HepG2 (cell line): ENCODE results near the gene ZBTB20. TPM values are rescaled to one million over a fixed set of nuclear protein-coding genes. Genes with fewer than 3 reads are reported as not detected.

Experiments
- ATAC-seq: fragments of 200-7000 bp; cut with Tn5 transposase; 3 replicates; pipeline ENCODE4 v1.9.1; 2020; ENCODE audit warnings: mild to moderate bottlenecking, moderate library complexity
- BruUV-seq: library from RNA; stranded (reverse); fragments of 400-500 nt; replicated peaks from 2 replicates; lab custom pipeline; 2021; lab: Mats Ljungman, UMichigan
- CTCF ChIA-PET: fragments of 300-600 bp; formaldehyde crosslinking; extraction: SDS; loops from one replicate; lab custom pipeline; 2021; ENCODE audit warnings: low total read pairs, inconsistent platforms, low intra/inter-chr PET ratio; lab: Yijun Ruan, JAX
- POLR2A ChIA-PET: fragments of 350-600 bp; sonication (Branson Sonifier 250); formaldehyde crosslinking; loops from one replicate; lab custom pipeline; 2020; ENCODE audit warnings: antibody characterized with exemption, inconsistent platforms; lab: Yijun Ruan, JAX
- DNase-seq: peaks from one replicate; pipeline ENCODE4 v3.0.0-alpha.2; 2015; ENCODE audit warnings: low spot score
- FAIRE-seq: peaks from 3 replicates; lab custom pipeline; 2011; peaks lifted over from hg19 to GRCh38; lab: Jason Lieb, UNC
- H2AFZ ChIP-seq: one replicate; pipeline ENCODE4 v1.6.1; 2011; ENCODE audit warnings: low read length, inconsistent platforms
- H3K27ac ChIP-seq: fragments of 300-600 bp; 3 replicates; pipeline ENCODE4 v1.8.0; 2011; ENCODE audit warnings: mixed run types, mild to moderate bottlenecking, mixed read lengths, low read length, inconsistent platforms; ENCODE audit not compliant: insufficient read depth; ENCODE audit errors: extremely low read length
- H3K27me3 ChIP-seq, 2 experiments: fragments of 200-600 bp in 1 of 2; 2 replicates in 1 of 2; 3 replicates in 1 of 2; pipeline versions ENCODE4 v1.6.0 to v1.8.0; 2011; ENCODE audit warnings: low read length in 2 of 2, mild to moderate bottlenecking in 2 of 2, moderate library complexity in 2 of 2, inconsistent platforms in 1 of 2; ENCODE audit not compliant: insufficient read depth in 2 of 2, control insufficient read depth in 1 of 2
- H3K36me3 ChIP-seq, 2 experiments: fragments of 200-600 bp in 1 of 2; replicated peaks in 1 of 2; 2 replicates in 1 of 2; 3 replicates in 1 of 2; pipeline versions ENCODE4 v1.5.1 to v1.8.0; 2011; ENCODE audit warnings: low read length in 2 of 2, inconsistent platforms in 1 of 2; ENCODE audit not compliant: insufficient read depth in 2 of 2, control insufficient read depth in 1 of 2
- H3K4me1 ChIP-seq: 2 replicates; pipeline ENCODE4 v1.5.1; 2012; ENCODE audit warnings: low read length, inconsistent platforms; ENCODE audit not compliant: insufficient read depth
- H3K4me2 ChIP-seq: 2 replicates; pipeline ENCODE4 v1.6.0; 2011; ENCODE audit warnings: low read depth, low read length, inconsistent platforms
- H3K4me3 ChIP-seq, 3 experiments: fragments of 200-600 bp in 1 of 3; sonication (generic), shearing (Covaris generic) in 1 of 3; replicated peaks in 1 of 3; 2 replicates each; pipeline ENCODE4 v1.5.1; 2011 to 2016; ENCODE audit warnings: low read length in 3 of 3, inconsistent platforms in 2 of 3, low read depth in 2 of 3, mild to moderate bottlenecking in 2 of 3, control low read depth in 1 of 3, mixed read lengths in 1 of 3; ENCODE audit not compliant: insufficient read depth in 1 of 3
- H3K79me2 ChIP-seq: one replicate; pipeline ENCODE4 v1.6.1; 2011; ENCODE audit warnings: low read length, inconsistent platforms; ENCODE audit not compliant: insufficient read depth
- H3K9ac ChIP-seq: 2 replicates; pipeline ENCODE4 v1.6.0; 2011; ENCODE audit warnings: mild to moderate bottlenecking, low read depth, low read length, inconsistent platforms; ENCODE audit not compliant: insufficient read depth
- H3K9me3 ChIP-seq: 2 replicates; pipeline ENCODE4 v1.5.1; 2012; ENCODE audit warnings: mild to moderate bottlenecking, low read length
- H4K20me1 ChIP-seq: 2 replicates; pipeline ENCODE4 v1.6.0; 2011; ENCODE audit warnings: inconsistent platforms, mild to moderate bottlenecking, low read length, moderate library complexity; ENCODE audit not compliant: insufficient read depth
- ATRX ChIP-seq: sonication (generic); formaldehyde crosslinking; IDR thresholded peaks from 2 replicates; pipeline ENCODE4 v1.4.0; 2020; ENCODE audit warnings: missing genetic modification reagents, borderline replicate concordance
- EEA1 ChIP-seq: sonication (generic); formaldehyde crosslinking; IDR thresholded peaks from 2 replicates; pipeline ENCODE4 v1.5.1; 2020; ENCODE audit warnings: mild to moderate bottlenecking, missing genetic modification reagents, borderline replicate concordance
- NFYB ChIP-seq: sonication (generic); formaldehyde crosslinking; IDR thresholded peaks from 2 replicates; pipeline ENCODE4 v1.4.0; 2020; ENCODE audit warnings: missing genetic modification reagents
- NFYC ChIP-seq: IDR thresholded peaks from 2 replicates; pipeline ENCODE4 v1.6.1; 2016; ENCODE audit warnings: missing genetic modification reagents, missing compliant biosample characterization
- TRIM24 ChIP-seq: sonication (generic); formaldehyde crosslinking; IDR thresholded peaks from 2 replicates; pipeline ENCODE4 v1.8.0; 2022; ENCODE audit warnings: mild to moderate bottlenecking, missing genetic modification reagents
- ZNF580 ChIP-seq: IDR thresholded peaks from 2 replicates; pipeline ENCODE4 v1.6.1; 2016; ENCODE audit warnings: low read depth, borderline replicate concordance
- ZNF607 ChIP-seq: sonication (generic); formaldehyde crosslinking; IDR thresholded peaks from 2 replicates; pipeline ENCODE4 v1.5.1; 2020; ENCODE audit warnings: missing genetic modification reagents, mild to moderate bottlenecking, borderline replicate concordance
- ZNF740 ChIP-seq: sonication (generic); formaldehyde crosslinking; IDR thresholded peaks from 2 replicates; pipeline ENCODE4 v1.4.0; 2020; ENCODE audit warnings: missing genetic modification reagents
- WGBS: methylation state at CpG from one replicate; pipeline ENCODE4 v1.1.6; 2017; ENCODE audit warnings: low lambda C conversion rate; 5-methylcytosine and 5-hydroxymethylcytosine counted together
- in situ Hi-C: cut with HindIII; loops from 2 replicates; pipeline ENCODE4 v1.10.0; 2017; ENCODE audit warnings: low pct_unique_long_range_greater_than_20kb; ENCODE audit not compliant: extremely low pct_ligation_motif_present
- intact Hi-C: fragments of 100-400 bp; cut with micrococcal nuclease; formaldehyde crosslinking; loops from one replicate; pipeline ENCODE4 v1.10.0; 2022; ENCODE audit not compliant: unreplicated experiment
- polyA plus RNA-seq, 8 experiments: library from polyadenylated mRNA; depleted of rRNA in 3 of 8; stranded (reverse) in 7 of 8; unstranded in 1 of 8; fragments of >200 nt; fragmentation: Illumina TruSeq in 4 of 8; extraction: Trizol in 4 of 8; gene quantifications; 2 replicates each; pipeline versions ENCODE4 v1.2.1 to v1.2.3, GENCODE V29; 2011 to 2016; ENCODE audit warnings: low read depth in 4 of 8, missing spikeins in 1 of 8, mixed read lengths in 1 of 8; ENCODE audit not compliant: insufficient read depth in 1 of 8
- total RNA-seq, 5 experiments: library from RNA; depleted of rRNA; stranded (reverse); fragments of >200 nt; fragmentation: Illumina TruSeq; extraction: Trizol; gene quantifications; 2 replicates each; pipeline ENCODE4 v1.2.3, GENCODE V29; 2016; ENCODE audit warnings: low read depth in 1 of 5
- TF ChIP-seq, protein P1 (sequence below): sonication (generic); formaldehyde crosslinking; IDR thresholded peaks from 2 replicates; pipeline ENCODE4 v1.4.0; 2020; ENCODE audit warnings: mild to moderate bottlenecking, low read depth, missing genetic modification reagents

The ZBTB20 gene
- total and polyA plus RNA-seq, 2 of the 13 experiments (the other 11 are each of a cell fraction or from before 2014, with no cell fraction given) = 1.9 to 8.8 TPM

GRCh38 chr3:114848643-114849350 lies 298.3 kb downstream of the ZBTB20 start:
- DNase-seq = no peak
- Histone ChIP-seq H3K27me3 (no peaks in the 10 kb centered on the region), H2AFZ (no peak overlapping the region), H3K27ac (no peak overlapping the region), H3K4me2 (no peak overlapping the region), H3K79me2 (no peaks in the 10 kb centered on the region), H3K4me3 (no peak overlapping the region), H3K36me3 (no peaks in the 10 kb centered on the region), H3K9me3 (no peaks in the 10 kb centered on the region), H3K9ac (no peak overlapping the region), H3K4me1 (peaks cover 9% of the 10 kb centered on the region; the same call in 1 of the 2 replicates), H4K20me1 (no peaks in the 10 kb centered on the region)
- TF ChIP-seq TRIM24 (CRISPR knock-in tag) = no peak
- no peak for TF ChIP-seq ZNF580 (CRISPR knock-in tag)
- TF ChIP-seq ATRX (CRISPR knock-in tag) = no peak
- no peak for TF ChIP-seq NFYC (CRISPR knock-in tag)
- no peak for TF ChIP-seq ZNF607
- TF ChIP-seq, protein P1, sequence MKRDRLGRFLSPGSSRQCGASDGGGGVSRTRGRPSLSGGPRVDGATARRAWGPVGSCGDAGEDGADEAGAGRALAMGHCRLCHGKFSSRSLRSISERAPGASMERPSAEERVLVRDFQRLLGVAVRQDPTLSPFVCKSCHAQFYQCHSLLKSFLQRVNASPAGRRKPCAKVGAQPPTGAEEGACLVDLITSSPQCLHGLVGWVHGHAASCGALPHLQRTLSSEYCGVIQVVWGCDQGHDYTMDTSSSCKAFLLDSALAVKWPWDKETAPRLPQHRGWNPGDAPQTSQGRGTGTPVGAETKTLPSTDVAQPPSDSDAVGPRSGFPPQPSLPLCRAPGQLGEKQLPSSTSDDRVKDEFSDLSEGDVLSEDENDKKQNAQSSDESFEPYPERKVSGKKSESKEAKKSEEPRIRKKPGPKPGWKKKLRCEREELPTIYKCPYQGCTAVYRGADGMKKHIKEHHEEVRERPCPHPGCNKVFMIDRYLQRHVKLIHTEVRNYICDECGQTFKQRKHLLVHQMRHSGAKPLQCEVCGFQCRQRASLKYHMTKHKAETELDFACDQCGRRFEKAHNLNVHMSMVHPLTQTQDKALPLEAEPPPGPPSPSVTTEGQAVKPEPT = no peak
- TF ChIP-seq ZNF740 (CRISPR knock-in tag) = no peak
- TF ChIP-seq NFYB = no peak
- no peak for TF ChIP-seq EEA1 (CRISPR knock-in tag)
- no peak for FAIRE-seq
- ChIA-PET CTCF (no interaction called here), POLR2A (no interaction called here)
- intact Hi-C loops = no loop called here
- no TSS peak for BruUV-seq
- 73% methylated on average over 3 of the region's 3 CpGs for WGBS
- in situ Hi-C loops = no loop called here
- no peak for ATAC-seq
